HL-60/S4 (cell line): ENCODE measurements around the gene ANAPC13.

Experiments used
- in situ Hi-C: fragments of 300-500 bp; cut with MboI; formaldehyde crosslinking; loops from 2 replicates; pipeline ENCODE4 v1.14.3; 2022; ENCODE audit warnings: low sequenced_read_pairs

Gene ANAPC13, protein sequence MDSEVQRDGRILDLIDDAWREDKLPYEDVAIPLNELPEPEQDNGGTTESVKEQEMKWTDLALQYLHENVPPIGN

DNA sequence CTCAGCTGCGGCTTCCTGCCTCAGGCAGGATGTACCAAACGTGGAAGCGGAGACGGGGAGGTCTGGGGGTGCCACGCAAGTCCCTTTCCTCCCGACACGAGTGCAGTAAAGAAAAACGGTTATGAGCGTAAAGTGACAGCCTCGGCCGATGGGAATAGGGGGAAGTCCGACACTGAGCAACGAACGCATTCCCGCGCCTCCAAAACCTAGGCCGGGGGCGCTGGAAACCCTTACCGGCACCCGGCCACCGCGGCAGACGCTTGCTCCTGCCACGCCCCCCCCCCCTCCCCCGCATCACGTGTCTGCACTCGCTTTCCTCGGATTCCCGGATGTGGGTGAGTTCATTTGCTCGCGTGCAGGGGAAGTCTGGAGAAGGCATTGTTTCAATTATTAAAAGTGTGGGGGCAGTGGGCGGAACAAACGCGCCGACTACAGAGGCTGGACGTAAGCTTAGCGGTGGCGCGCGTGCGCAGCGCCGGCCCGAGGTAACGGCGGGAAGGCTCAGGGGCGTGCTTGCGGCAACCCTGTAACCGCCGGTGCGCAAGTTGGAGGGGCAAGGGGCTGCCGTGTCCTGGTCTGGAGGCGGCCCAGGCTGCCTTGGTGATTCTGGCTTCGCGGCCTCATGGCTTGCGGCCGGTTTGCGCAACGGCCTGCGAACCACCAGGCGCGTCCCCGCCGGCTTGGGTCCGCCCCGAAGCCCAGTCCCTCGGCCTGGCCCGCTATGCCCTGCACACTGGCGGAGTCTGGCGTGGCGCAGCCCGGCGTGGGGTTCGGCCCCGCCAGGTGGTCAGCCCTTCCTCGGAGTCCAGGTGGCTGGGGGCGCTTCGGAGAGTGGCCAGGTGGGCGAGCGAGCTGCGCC lies at the start of gene ANAPC13, which contains the start of gene CEP63:
TSS of gene ANAPC13 (minus strand) at position 268 of the 859 bp plus-strand sequence. CDS start 3,081 bp downstream, outside the sequence.
TSS of gene CEP63 (plus strand) at position 340 of the 859 bp plus-strand sequence. CDS start 9,264 bp downstream, outside the sequence.
- in situ Hi-C loops, result no loop called here

DNA sequence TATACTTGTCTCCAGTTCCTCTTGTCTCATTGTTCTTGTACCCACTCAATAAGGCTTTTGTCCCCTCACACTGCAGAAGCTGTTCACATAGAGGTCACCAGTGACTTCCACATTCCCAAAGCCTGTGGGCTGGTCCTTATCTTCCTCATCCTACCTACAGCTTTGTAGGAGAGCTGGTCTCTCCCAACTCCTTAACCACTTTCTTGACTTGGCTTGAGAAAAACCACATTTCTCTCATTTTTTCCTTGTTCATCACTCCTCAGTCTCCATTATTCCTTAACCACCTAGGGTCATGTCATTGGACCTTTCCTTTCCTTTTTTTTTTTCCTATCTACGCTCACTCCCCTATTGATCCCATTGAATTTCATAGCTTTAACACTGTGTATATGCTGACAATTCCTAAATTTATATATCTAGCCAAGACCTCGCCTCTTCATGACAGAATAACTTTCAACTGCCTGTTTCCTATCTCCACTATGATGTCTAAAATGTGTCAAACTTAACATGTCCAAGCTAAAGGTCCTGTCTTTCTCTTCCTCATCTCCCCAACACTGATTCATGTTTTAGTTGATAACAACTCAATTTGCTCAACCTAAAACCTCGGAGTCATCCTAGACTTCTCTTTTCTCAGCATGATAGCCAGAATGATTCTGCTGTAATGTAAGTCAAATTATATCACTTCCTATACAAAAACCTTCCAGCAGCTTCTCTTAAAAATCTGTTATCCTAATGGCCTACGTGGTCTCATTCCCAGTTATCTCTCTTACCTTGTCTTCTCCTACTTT lies 49.6 kb upstream of the ANAPC13 start:
- in situ Hi-C loops, result no loop called here

DNA sequence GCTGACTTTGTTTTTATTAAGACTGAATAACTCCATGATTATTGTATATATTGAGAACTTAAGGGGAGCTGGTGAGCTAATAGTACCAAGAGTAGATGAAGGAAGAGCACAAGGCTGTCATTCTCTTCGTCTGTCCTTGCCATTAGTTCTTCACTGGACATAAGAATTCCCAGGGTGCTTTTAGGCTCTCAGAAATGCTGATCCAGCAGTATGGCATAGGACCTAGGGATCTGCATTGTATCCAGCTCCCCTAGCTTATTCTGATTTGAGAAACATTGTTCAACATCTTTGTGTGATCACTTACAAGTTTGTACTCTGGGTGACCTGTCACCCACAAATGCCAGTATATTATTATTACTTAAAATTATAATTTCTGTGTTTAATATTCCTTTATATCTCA lies 47.7 kb upstream of the ANAPC13 start:
- in situ Hi-C loops, result no loop called here

DNA sequence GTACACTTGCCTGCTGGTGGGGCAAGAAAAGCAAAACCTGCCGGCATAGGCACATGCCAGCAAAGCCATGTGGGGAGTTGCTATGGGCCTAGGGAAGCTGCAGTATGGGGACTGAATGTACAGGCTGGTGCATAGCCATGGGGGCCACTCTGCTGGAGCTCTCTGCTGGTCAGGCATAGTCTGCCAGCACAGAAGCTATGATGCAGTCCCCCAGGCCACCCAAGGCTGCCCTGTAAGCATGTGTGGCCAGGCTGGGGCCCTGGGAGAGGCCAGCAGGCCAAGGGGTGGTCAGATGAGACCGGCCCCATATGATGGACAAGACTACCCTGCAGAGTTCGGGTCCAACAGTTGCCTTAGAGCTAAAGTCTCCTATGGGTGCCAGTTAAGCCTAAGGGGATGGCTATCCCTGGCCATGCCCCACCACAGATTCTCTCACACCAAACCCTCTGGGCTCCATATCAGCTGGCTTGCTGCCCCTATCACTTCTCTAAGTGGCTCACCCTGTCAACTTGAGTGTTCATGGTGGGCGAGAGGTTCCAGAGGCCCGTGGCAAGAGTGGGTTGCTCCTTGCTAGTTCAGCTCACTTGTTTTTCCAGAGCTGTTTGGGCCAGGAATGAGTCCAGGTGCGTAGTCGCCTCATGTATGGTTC lies 41.9 kb upstream of the ANAPC13 start:
- in situ Hi-C loops, result no loop called here

DNA sequence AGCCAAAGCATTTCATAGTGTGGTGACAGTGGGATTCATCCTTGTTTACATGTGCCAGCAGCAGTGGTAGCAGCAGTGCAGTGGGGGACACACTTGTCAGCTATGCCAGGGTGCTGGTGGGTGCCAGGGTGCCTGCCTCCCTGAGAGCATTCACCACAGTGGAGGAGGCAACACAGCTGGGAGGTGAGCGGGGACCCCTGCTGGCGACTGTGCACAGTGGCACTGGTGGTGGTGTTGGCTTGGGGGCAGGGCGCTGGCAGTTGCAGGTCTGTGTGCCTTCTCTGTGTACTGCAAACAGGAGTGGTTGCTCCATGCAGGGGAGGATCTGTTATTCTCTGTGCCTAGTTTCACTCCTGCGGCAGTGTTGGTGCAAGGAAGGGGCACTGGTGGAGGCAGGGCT lies 41.3 kb upstream of the ANAPC13 start:
- in situ Hi-C loops, result no loop called here

DNA sequence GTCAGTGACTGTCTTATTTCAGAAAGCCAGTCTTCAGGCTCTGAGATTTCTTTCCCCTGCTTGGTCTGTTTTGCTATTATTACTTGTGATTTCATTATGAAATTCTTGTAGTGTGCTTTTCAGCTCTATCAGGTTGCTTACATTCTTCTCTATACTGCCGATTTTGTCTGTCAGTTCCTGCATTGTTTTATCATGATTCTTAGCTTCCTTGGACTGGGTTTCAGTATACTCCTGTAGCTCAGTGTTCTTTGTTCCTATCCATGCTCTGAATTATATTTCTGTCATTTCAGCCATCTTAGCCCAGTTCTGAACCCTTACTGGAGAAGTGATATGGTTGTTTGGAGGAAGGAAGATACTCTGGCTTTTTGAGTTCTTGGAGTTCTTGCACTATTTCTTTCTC lies 40.5 kb upstream of the ANAPC13 start:
- in situ Hi-C loops, result no loop called here

DNA sequence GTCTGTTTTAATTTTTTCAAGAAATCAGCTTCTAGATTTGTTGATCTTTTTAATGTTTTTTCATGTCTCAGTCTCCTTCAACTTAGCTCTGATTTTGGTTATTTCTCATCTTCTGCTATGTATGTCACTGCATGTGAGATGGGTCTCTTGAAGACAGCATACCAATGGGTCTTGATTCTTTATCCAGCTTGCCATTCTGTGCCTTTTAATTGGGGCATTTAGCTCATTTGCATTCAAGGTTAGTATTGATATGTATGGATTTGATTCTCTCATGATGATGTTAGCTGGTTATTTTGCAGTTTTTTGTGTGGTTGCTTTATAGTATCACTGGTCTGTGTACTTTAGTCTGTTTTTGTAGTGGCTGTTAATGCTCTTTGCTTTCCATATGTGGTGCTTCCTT lies 39.5 kb upstream of the ANAPC13 start:
- in situ Hi-C loops, result no loop called here

DNA sequence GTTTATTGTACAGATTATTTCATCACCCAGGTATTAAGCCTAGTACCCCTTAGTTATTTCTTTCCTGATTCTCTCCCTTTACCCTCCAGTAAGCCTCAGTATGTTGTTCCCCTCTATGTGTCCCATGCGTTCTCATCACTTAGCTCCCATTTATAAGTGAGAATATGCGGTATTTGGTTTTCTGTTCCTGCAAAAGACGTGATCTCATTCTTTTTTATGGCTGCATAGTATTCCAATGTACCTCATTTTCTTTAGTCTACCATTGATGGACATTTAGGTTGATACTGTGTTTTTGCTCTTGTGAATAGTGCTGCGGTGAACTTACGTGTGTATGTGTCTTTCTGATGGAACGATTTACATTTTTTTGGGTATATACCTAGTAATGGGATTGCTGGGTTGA lies 36.8 kb upstream of the ANAPC13 start:
- in situ Hi-C loops, result no loop called here

DNA sequence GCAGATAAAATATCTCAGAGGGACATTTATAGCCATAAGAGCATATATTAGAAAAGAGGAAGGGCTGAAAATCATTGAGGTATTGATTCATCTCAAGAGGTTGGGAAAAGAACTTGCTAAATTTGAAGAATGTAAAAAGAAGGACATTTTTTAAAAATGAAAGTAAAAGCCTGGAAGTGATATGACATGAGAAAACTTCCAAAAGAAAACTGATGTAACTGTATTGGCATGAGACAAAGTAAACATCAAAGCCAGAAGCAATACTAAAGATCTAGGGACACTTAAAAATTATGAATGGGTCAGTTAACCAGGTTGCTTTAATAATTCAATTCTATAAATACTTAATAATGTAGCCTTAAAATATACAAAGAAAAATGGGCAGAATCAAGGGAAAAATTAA lies 32.0 kb upstream of the ANAPC13 start:
- in situ Hi-C loops, result no loop called here

DNA sequence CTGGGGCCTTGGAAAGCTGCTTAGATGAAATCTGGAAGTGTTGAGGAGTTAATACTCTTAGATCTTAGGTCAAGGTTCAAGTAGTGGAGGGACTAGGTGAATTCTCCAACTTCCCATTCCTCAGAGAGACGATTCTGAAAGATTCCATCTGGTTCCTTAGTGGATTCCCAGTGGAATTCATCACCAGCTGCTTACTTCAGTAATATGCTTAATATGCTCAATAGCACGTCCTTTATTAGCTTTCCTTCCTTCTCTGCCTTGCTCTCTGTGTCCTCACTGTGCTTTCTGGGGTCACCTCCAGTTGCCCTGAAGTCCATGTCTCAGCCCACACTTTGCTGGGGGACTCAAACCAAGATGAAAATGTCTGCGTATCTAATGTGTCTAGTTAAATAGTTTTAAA lies 31.1 kb upstream of the ANAPC13 start:
- in situ Hi-C loops, result no loop called here

DNA sequence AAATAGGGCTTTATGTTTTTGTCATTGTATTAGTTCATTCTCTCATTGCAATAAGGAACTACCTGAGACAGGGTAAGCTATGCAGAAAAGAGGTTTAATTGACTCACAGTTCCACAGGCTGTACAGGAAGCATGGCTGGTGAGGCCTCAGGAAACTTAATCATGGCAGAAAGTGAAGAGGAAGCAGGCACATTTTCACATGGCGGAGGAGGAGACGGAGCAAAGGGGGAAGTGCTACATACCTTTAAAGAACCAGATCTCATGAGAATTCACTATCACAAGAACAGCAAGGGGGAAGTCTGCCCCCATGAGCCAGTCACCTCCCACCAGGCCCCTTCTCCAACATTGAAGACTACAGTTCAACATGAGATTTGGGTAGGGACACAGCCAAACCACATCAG lies 25.7 kb upstream of the ANAPC13 start:
- in situ Hi-C loops, result no loop called here

DNA sequence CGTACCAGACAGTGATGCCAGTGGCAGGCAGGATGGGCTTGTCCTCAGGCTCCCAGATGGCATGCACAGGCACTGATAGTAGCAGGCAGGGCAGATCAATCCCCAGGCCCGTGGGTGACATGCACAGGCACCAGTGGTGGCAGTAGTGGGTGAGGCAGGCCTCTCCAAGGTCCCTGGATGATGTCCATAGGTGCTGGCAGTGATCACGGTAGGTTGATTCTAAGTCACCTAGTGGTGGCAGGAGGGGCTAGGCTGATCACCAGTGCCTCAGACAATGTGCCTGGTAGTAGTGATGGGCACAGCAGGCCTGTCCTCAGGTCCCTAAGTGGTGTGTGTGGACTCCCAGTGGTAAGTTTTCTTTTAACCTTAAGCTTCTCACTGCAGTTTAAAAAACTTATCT lies 19.7 kb upstream of the ANAPC13 start:
- in situ Hi-C loops, result no loop called here

DNA sequence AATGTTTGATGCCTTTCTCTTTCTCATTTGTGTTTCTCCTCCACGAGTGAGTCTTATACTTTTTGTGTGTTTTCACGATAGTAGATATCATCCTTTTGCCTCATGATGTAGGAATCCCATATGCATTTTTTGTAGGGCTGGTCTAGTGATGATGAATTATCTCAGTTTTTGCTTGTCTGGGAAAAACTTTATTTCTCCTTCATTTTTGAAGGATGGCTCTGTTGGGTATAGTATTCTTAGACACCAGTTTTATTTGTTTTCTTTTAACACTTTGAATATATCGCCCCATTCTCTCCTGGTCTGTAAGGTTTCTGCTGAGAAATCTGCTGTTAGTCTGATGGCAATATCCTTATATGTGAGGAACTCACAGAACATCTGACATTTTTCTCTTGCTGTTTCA lies 18.3 kb upstream of the ANAPC13 start:
- in situ Hi-C loops, result no loop called here

DNA sequence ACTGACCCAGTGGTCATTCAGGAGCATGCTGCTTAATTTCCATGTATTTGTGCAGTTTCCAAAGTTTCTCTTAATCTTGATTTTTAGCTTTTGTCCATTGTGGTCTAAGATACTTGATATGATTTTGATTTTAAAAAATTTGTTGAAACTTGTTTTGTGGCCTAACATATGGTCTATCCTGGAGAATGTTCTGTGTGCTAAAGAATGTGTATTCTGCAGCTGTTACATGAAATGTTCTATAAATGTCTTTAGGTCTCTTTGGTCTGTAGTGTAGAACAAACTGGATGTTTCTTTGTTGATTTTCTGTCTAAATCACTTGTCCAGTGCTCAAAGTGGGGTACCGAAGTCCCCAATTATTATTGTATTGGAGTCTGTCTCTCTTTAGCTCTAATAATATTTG lies 17.5 kb upstream of the ANAPC13 start:
- in situ Hi-C loops, result no loop called here

DNA sequence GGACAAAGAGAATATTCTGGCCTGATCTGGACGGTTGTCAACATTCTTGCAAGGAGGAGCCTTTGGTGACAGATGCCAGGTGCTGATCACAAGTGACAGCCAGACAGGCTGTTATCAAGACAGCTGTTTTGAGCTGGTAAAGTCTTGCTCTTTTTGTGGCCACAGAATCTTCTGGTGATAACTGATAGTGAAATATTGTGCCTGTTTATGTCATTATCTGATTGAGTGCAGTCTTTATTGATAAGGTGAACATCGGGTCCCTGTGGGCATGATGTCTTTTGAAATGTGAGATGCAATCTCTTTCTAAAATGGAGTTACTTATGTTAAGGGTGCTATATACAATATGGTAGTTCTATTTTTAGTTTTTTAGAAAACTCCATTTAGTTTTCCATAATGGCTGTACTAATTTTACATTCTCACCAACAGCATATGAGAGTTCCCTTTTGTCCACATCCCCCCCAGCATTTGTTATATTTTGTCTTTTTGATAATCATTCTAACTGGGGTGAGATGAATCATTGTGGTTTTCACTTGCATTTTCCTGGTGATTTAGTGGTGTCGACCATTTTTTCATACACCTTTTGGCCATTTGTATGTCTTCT lies 10.8 kb upstream of the ANAPC13 start:
- in situ Hi-C loops, result no loop called here

DNA sequence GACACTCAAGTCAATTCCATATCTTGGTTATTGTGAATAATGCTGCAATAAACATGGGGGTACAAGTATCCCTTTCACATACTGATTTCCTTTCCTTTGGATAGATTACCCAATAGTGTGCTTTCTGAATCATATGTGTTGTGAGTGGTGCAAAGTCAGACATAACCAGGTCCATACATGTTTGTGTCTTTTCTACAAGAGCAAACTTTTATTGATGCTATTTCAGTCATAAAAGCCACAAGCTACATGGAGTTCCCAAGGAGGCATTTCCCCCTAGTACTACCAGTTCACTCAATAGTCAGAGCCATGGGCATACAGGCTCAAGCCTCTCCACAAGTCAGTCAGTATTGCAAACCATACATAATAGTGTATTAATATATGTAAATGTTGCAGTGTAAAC lies 10.2 kb upstream of the ANAPC13 start:
- in situ Hi-C loops, result no loop called here

DNA sequence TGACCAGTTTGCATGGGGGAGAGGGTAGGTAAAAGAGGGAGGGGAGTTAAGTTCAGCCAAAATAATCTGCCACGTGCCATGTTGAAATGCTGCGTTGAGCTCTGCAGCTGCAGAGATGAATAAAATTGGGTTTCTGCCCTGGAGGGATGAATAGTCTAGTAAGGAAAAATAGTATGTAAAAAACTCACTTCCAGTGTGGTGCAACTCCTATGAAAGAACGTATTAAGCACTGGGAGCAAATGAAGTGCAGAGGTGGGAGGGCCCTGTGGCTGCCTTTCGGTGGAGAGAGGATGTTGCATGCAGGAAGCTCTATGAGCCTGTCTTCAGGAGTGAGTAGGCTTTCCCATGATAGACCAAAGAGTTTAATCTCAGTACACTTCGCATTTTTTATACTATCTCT lies 8.7 kb upstream of the ANAPC13 start:
- in situ Hi-C loops, result no loop called here

DNA sequence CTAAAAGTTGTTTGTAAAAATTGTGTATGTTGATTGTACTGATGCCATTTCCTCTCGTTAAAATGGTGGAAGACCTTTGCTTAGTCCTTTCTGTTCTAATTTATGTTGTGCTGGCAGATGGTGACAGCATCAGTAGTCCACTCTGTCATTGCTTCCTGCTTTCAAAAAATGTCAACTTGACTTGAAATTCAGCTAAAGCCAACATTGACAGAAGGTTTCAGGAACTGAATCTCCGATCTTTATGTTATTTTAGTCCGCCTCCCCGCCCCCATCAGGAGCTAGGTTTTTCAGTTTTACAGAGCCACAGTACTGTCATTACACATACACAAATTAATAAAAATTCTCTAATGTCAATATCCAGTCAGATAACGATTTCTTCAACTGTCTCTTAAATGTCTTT lies 1.6 kb upstream of the ANAPC13 start:
- in situ Hi-C loops, result no loop called here

DNA sequence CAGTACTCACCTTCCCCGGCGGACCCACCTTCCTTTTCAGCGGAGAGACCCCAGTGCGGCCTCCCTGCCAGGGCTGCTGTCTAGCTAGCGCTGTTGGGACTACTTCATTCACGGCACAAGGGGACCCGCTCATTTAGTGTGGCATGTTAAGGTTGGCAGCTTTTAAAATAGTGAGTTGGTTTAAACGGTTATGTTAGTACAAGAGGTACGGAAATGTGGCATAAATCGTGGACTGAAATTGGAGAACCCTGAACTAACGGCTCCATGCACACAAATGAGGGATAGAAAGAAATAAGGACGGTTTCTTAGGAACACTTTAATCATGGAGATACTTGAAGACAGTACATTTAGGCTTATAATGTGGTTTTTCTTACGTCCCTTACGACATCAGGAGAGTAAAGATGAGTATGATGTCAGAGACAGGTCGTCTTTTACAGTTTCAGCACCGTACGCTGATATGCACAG lies 824 bp upstream of the ANAPC13 start:
- in situ Hi-C loops, result no loop called here

DNA sequence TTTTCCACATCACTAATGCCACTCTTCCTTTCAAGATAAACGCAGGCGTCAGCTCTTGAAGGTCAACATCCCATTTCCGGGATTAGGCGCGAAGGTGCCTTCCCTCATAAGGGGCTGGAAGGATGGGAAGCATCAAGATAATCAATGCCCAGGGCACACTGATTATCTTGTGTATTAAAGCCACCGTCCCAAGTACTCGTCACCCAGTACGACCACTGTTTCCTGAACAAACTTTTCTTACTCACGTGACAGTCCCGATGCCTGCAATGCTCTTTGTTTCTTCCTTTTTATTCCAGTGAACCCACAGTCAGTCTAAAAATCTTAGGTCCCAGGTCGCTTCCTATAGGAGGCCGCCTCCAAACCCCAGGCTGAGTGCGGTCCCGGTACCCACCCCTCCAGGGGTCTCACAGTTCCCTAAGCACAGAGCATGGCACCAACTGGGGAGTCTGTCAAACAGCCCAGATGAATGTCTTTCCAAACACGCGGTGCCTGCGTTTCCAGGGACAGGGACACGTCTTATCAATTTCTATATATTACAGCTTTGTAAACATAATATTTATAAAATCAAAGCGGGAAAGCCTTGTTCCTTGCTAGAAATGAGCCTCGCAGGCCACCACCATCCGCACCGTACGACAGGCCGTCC lies 589 bp downstream of the ANAPC13 start:
- in situ Hi-C loops, result no loop called here
